ENCODE data around the gene PCSK2. TPM values are rescaled to one million over a fixed set of nuclear protein-coding genes. Genes with fewer than 3 reads are reported as not detected.

Gene PCSK2
- total and polyA plus RNA-seq, 4 donors = 0.08 to 0.14 (median 0.09) TPM; not detected in 1

- Histone ChIP-seq H3K4me1 (ENCODE audit: control insufficient read depth in 4 of 4, insufficient read depth in 4 of 4, low read length in 3 of 4) (peaks cover 0 to 12% (median 5%) of the 10 kb centered on the region in 4 donors), H3K4me3 (ENCODE audit: low read depth in 1 of 3, low read length in 3 of 3) (no peak overlapping the region), H3K9me3 (ENCODE audit: control insufficient read depth in 4 of 4, low read length in 3 of 4) (no peaks in the 10 kb centered on the region), H3K9ac (ENCODE audit: low read depth in 1 of 2, low read length in 2 of 2) (no peak overlapping the region), H3K36me3 (ENCODE audit: control insufficient read depth in 4 of 4, insufficient read depth in 3 of 4, low read depth in 1 of 4, low read length in 3 of 4) (no peaks in the 10 kb centered on the region), H3K27me3 (ENCODE audit: control insufficient read depth in 4 of 4, insufficient read depth in 4 of 4, low read length in 3 of 4) (no peaks in the 10 kb centered on the region), H3K27ac (ENCODE audit: low read depth in 1 of 2, low read length in 2 of 2) (no peak overlapping the region)
- TF ChIP-seq TAF1 (conservative IDR thresholded peaks at IDR 0.05) = no peak
- TF ChIP-seq, protein P1, sequence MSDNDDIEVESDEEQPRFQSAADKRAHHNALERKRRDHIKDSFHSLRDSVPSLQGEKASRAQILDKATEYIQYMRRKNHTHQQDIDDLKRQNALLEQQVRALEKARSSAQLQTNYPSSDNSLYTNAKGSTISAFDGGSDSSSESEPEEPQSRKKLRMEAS (IDR thresholded peaks at IDR 0.05) = no peak
- TF ChIP-seq GABPA (IDR thresholded peaks at IDR 0.05 in 1 of 2, conservative IDR thresholded peaks at IDR 0.05 in 1 of 2) = no peak
- no peak for TF ChIP-seq RXRA (IDR thresholded peaks at IDR 0.05)
- no peak for TF ChIP-seq RAD21 (IDR thresholded peaks at IDR 0.05)
- no peak for TF ChIP-seq SP1 (IDR thresholded peaks at IDR 0.05)
- TF ChIP-seq NR2F2 (IDR thresholded peaks at IDR 0.05) = no peak
- TF ChIP-seq JUND (IDR thresholded peaks at IDR 0.05) = no peak
- TF ChIP-seq, protein P2, sequence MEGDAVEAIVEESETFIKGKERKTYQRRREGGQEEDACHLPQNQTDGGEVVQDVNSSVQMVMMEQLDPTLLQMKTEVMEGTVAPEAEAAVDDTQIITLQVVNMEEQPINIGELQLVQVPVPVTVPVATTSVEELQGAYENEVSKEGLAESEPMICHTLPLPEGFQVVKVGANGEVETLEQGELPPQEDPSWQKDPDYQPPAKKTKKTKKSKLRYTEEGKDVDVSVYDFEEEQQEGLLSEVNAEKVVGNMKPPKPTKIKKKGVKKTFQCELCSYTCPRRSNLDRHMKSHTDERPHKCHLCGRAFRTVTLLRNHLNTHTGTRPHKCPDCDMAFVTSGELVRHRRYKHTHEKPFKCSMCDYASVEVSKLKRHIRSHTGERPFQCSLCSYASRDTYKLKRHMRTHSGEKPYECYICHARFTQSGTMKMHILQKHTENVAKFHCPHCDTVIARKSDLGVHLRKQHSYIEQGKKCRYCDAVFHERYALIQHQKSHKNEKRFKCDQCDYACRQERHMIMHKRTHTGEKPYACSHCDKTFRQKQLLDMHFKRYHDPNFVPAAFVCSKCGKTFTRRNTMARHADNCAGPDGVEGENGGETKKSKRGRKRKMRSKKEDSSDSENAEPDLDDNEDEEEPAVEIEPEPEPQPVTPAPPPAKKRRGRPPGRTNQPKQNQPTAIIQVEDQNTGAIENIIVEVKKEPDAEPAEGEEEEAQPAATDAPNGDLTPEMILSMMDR (IDR thresholded peaks at IDR 0.05; ENCODE audit: low read depth, low read length, missing input control) = no peak
- TF ChIP-seq FOXA1 (IDR thresholded peaks at IDR 0.05) = no peak
- TF ChIP-seq ATF3 (IDR thresholded peaks at IDR 0.05) = no peak
- TF ChIP-seq FOXA2 (IDR thresholded peaks at IDR 0.05) = no peak
- no peak for TF ChIP-seq REST (IDR thresholded peaks at IDR 0.05)
- TF ChIP-seq YY1 (IDR thresholded peaks at IDR 0.05) = no peak
- TF ChIP-seq EGR1 (IDR thresholded peaks at IDR 0.05; ENCODE audit: low read depth in 2 of 2) = no peak
- TF ChIP-seq, protein P3, sequence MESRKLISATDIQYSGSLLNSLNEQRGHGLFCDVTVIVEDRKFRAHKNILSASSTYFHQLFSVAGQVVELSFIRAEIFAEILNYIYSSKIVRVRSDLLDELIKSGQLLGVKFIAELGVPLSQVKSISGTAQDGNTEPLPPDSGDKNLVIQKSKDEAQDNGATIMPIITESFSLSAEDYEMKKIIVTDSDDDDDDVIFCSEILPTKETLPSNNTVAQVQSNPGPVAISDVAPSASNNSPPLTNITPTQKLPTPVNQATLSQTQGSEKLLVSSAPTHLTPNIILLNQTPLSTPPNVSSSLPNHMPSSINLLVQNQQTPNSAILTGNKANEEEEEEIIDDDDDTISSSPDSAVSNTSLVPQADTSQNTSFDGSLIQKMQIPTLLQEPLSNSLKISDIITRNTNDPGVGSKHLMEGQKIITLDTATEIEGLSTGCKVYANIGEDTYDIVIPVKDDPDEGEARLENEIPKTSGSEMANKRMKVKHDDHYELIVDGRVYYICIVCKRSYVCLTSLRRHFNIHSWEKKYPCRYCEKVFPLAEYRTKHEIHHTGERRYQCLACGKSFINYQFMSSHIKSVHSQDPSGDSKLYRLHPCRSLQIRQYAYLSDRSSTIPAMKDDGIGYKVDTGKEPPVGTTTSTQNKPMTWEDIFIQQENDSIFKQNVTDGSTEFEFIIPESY (IDR thresholded peaks at IDR 0.05) = no peak
- TF ChIP-seq HNF4G (IDR thresholded peaks at IDR 0.05) = no peak
- no peak for DNase-seq (ENCODE audit: low spot score)
- WGBS = 82% methylated on average over 19 of the region's 19 CpGs
These were observed 279.0 kb downstream of the PCSK2 start for GRCh38 chr20:17505636-17506517.

All from liver (tissue), 9 donors.